ENCODE measurements around the gene PRR7.
"Not testable (repeated sequence)": the region's sequence is repeated elsewhere in the genome, so short reads cannot be mapped to it uniquely, and the experiment has no call there.

PRR7 gene

GRCh38 chr5:177409043-177409801 is 37.4 kb upstream of the PRR7 start, which contains the start of gene F12:
TSS of gene F12 (minus strand) at chr5:177409564. CDS start at chr5:177409527, 37 bp downstream.
- TF ChIP-seq TAF1 (IDR thresholded peaks at IDR 0.05; ENCODE audit: borderline replicate concordance, low read depth, low read length) = no peak
- TF ChIP-seq POLR2AphosphoS5 (IDR thresholded peaks at IDR 0.05; ENCODE audit: low read depth, low read length) = no peak
- TF ChIP-seq POLR2A (IDR thresholded peaks at IDR 0.05; ENCODE audit: low read depth, low read length) = no peak
- no peak for DNase-seq (ENCODE audit: insufficient read length)
- FAIRE-seq = no peak

DNA sequence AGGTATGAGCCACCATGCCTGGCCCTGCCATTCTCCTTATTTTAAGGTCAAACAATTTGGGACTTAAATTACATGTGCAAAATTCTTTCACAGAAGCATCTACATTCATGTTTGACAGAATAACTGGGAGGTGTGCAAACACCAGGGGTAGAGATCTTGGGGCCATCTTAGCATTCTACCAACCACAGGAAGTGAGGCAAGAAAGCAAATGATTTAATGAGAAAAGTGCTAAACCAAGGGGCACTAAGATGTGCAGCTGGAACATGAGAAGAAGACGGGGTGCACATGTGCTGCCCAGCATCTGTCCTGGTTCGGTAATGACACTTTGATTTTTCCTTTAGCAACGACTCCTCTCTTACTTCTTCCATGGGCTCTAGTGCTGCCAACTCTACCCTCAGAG is 36.0 kb upstream of the PRR7 start:
- FAIRE-seq (no peak), DNase-seq (ENCODE audit: insufficient read length) (no peak)
- TF ChIP-seq POLR2A (IDR thresholded peaks at IDR 0.05; ENCODE audit: low read depth, low read length) = no peak

DNA sequence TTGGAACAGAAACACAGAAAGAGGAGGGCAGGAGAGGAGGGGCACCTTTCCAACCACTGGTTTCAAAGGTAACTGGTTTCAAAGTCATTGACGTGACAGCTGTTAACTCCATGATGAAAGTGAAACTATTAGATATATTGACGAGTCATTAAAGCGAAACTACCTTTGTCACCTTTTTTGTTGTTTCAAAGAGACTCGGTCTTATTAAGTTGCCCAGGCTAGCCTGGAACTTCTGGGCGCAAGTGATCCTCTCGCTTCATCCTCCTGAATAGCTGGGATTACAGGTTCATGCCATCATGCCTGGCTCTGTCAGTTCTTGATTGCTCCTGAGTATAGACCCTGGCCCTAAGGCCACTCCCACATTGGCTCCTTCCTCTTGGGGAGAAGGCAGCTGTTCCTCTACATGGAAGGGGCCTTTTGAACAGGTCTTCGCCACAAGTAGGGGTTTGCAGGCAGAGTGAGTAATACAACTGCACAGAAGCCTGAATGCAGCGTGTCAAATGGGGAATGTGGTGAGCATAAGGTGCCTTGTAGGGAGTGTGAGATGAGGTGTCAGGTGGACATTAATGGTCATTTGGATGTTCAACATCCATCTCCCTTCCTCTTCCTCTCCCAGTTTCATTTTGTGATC is 33.9 kb upstream of the PRR7 start:
- TF ChIP-seq POLR2AphosphoS5 (IDR thresholded peaks at IDR 0.05; ENCODE audit: low read depth, low read length) (no peak), POLR2A (IDR thresholded peaks at IDR 0.05; ENCODE audit: low read depth, low read length) (no peak), TAF1 (IDR thresholded peaks at IDR 0.05; ENCODE audit: borderline replicate concordance, low read depth, low read length) (no peak)

DNA sequence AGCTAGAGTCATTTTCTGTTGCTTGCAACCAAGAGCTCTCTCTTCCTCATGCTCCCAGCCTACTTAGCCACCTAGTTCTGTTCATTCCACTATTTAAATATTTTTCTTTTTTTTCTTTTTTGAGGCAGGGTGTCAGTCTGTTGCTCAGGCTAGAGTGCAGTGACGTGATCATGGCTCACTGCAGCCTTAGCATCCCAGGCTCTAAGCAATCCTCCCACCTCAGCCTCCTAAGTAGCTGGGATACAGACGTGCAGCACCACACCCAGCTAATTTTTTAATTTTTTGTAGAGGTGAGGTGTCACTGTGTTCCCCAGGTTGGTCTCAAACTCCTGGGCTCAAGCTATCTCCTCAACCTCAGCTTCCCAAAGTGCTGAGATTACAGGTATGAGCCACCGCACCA is 32.1 kb upstream of the PRR7 start:
- TF ChIP-seq POLR2AphosphoS5 (IDR thresholded peaks at IDR 0.05; ENCODE audit: low read depth, low read length) (no peak), TAF1 (IDR thresholded peaks at IDR 0.05; ENCODE audit: borderline replicate concordance, low read depth, low read length) (no peak), POLR2A (IDR thresholded peaks at IDR 0.05; ENCODE audit: low read depth, low read length) (no peak)
- no peak for DNase-seq (ENCODE audit: insufficient read length)
- no peak for FAIRE-seq

More for the DNA sequence above, 33.9 kb upstream of the PRR7 start:
- no peak for DNase-seq (ENCODE audit: insufficient read length)
- peak; percentile 94 for FAIRE-seq

DNA sequence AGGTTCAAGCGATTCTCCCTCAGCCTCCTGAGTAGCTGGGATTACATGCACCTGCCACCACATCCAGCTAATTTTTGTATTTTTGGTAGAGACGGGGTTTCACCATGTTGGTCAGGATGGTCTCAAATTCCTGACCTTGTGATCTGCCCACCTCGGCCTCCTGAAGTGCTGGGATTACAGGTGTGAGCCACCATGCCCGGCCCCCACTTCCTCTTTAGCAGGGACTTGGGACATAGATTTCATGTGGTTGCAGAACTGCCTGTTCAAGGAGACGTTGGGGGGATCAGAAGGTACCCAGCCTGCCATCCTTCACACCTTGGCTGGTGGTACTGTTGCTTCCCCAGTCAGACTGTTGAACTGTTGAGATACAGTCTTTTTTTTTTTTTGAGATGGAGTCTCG is 29.5 kb upstream of the PRR7 start:
- not testable (repeated sequence) for DNase-seq (ENCODE audit: insufficient read length); FAIRE-seq

DNA sequence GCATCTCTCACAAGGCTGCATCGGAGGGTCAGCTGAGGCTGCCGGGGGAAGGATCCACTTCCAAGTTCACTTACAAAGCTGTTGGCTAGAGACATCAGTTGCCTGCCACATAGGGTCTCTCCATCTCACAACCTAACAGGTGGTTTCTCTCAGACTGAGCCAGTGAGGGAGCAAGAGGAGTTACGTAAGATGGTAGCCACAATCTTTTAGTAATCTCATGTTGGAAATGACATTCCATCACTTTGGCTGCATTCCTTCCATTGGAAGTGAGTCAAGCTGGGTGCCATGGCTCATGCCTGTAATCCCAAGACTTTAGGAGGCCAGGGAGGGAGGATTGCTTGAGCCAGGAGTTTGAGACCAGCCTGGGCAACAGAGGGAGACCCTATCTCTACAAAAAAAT is 27.6 kb upstream of the PRR7 start:
- no peak for TF ChIP-seq POLR2AphosphoS5 (IDR thresholded peaks at IDR 0.05; ENCODE audit: low read depth, low read length)
- no peak for TF ChIP-seq TAF1 (IDR thresholded peaks at IDR 0.05; ENCODE audit: borderline replicate concordance, low read depth, low read length)
- TF ChIP-seq POLR2A (IDR thresholded peaks at IDR 0.05; ENCODE audit: low read depth, low read length) = no peak
- DNase-seq (ENCODE audit: insufficient read length) (no peak), FAIRE-seq (no peak)

DNA sequence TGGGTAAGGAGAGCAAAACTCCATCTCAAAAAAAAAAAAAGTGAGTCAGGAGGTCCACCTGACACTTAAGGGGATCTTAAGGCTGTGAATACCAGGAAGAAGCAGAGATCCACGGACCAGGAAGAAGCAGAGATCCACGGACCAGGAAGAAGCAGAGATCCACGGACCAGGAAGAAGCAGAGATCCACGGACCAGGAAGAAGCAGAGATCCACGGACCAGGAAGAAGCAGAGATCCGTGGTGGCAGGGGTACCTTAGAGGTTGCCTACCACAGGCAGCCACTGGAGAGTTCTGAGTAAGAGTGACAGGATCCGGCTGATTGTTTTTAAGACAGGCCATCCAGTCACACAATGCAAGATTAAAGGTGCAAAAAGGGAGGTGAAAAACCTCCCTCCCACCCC is 26.1 kb upstream of the PRR7 start:
- DNase-seq (ENCODE audit: insufficient read length); FAIRE-seq: not testable (repeated sequence)

GRCh38 chr5:177421062-177421798 is 25.4 kb upstream of the PRR7 start:
- DNase-seq (ENCODE audit: insufficient read length) (no peak), FAIRE-seq (no peak)
- TF ChIP-seq TAF1 (IDR thresholded peaks at IDR 0.05; ENCODE audit: borderline replicate concordance, low read depth, low read length) = no peak
- no peak for TF ChIP-seq POLR2AphosphoS5 (IDR thresholded peaks at IDR 0.05; ENCODE audit: low read depth, low read length)
- TF ChIP-seq POLR2A (IDR thresholded peaks at IDR 0.05; ENCODE audit: low read depth, low read length) = no peak

GRCh38 chr5:177423671-177424070 is 22.9 kb upstream of the PRR7 start:
- DNase-seq (ENCODE audit: insufficient read length) (no peak), FAIRE-seq (no peak)
- TF ChIP-seq POLR2AphosphoS5 (IDR thresholded peaks at IDR 0.05; ENCODE audit: low read depth, low read length) (no peak), TAF1 (IDR thresholded peaks at IDR 0.05; ENCODE audit: borderline replicate concordance, low read depth, low read length) (no peak), POLR2A (IDR thresholded peaks at IDR 0.05; ENCODE audit: low read depth, low read length) (no peak)

- DNase-seq (ENCODE audit: insufficient read length) (no peak), FAIRE-seq (no peak)
- TF ChIP-seq POLR2AphosphoS5 (IDR thresholded peaks at IDR 0.05; ENCODE audit: low read depth, low read length) (no peak), TAF1 (IDR thresholded peaks at IDR 0.05; ENCODE audit: borderline replicate concordance, low read depth, low read length) (no peak), POLR2A (IDR thresholded peaks at IDR 0.05; ENCODE audit: low read depth, low read length) (no peak)
These were observed 21.3 kb upstream of the PRR7 start for GRCh38 chr5:177425196-177425800.

DNA sequence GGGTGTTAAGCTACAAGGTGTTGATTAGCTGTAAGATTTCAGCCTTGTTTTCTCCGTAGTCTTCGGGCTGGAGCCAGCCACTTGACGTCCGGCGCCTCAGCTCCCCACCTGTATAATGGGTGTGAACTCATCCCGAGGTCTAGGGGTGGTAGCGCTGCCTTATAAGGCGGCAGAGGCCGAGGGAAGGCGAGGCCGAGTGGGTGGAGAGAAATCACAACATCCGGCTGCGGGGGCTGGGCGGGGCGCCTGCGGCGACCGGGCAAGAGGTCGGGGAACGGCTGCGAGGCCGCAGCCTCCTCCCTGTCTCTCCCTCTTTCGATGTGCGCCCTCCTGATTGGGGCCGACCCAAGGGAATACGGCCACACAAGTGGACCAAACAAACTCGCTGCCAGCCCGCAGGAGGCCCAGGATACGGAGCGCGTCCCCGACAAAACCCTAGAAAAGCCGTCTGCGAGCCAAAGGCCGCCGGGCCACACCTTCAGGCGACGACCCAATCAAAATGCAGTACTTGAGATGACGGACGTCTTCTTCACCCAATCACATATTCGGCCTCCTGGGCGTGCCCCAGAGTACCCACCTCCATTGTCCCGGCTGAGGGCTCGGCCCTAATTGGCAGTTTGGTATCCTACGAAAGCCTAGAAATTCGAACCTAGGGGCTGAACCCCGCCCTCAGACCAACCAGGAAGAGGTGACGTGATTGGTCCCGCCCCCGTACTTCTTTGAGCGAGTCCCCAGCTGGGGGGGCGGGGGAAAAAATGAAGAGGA is 20.6 kb upstream of the PRR7 start:
- DNase-seq (ENCODE audit: insufficient read length) = peak; percentile 95
- peak; percentile 94 for FAIRE-seq
- TF ChIP-seq TAF1 (IDR thresholded peaks at IDR 0.05; ENCODE audit: borderline replicate concordance, low read depth, low read length) (peak; percentile 67; the same call in 1 of the 2 replicates), POLR2A (IDR thresholded peaks at IDR 0.05; ENCODE audit: low read depth, low read length) (peak; percentile 94), POLR2AphosphoS5 (IDR thresholded peaks at IDR 0.05; ENCODE audit: low read depth, low read length) (peak; percentile 53)
